Nephron (organoid): ENCODE results near the gene SPEG.

ENCODE experiments used
- H3K27ac Mint-ChIP-seq, 3 experiments: 2 replicates each; pipeline ENCODE4 v1.8.0; 2020; ENCODE audit warnings: mixed read lengths in 3 of 3, mild to moderate bottlenecking in 2 of 3, moderate library complexity in 1 of 3
- H3K27me3 Mint-ChIP-seq: 2 replicates; pipeline ENCODE4 v1.8.0; 2021; ENCODE audit warnings: low read depth, mild to moderate bottlenecking, moderate library complexity, mixed read lengths
- H3K36me3 Mint-ChIP-seq: 2 replicates; pipeline ENCODE4 v1.8.0; 2020; ENCODE audit warnings: low read depth, mixed read lengths
- H3K4me1 Mint-ChIP-seq: 2 replicates; pipeline ENCODE4 v1.8.0; 2020; ENCODE audit warnings: mixed read lengths
- H3K4me3 Mint-ChIP-seq, 3 experiments: 2 replicates each; pipeline ENCODE4 v1.8.0; 2020; ENCODE audit warnings: mild to moderate bottlenecking in 3 of 3, mixed read lengths in 3 of 3, moderate library complexity in 2 of 3
- H3K9me3 Mint-ChIP-seq: 2 replicates; pipeline ENCODE4 v1.8.0; 2020; ENCODE audit warnings: mixed read lengths
- CTCF ChIP-seq, 3 experiments: fragments of 200-600 bp; sonication (generic); IDR thresholded peaks; one replicate each; pipeline ENCODE4 v1.5.0; 2021; ENCODE audit warnings: antibody characterized with exemption in 3 of 3; ENCODE audit not compliant: unreplicated experiment in 3 of 3

SPEG gene

GRCh38 chr2:219506153-219506801 lies 71.6 kb downstream of the SPEG start:
- Mint-ChIP-seq H3K36me3 (peaks cover 11% of the 10 kb centered on the region), H3K4me1 (peaks cover 38% of the 10 kb centered on the region), H3K27me3 (peaks cover 27% of the 10 kb centered on the region), H3K4me3 (no peak overlapping the region), H3K9me3 (no peaks in the 10 kb centered on the region), H3K27ac (peak overlapping the region in 1 of 3 experiments; percentile 86)
- no peak for TF ChIP-seq CTCF (IDR thresholded peaks at IDR 0.05; ENCODE audit: unreplicated experiment in 3 of 3)

- Mint-ChIP-seq H3K36me3 (peaks cover 11% of the 10 kb centered on the region), H3K4me1 (peaks cover 33% of the 10 kb centered on the region), H3K9me3 (no peaks in the 10 kb centered on the region), H3K27me3 (peaks cover 33% of the 10 kb centered on the region), H3K27ac (peak overlapping the region in 1 of 3 experiments; percentile 86), H3K4me3 (no peak overlapping the region)
- no peak for TF ChIP-seq CTCF (IDR thresholded peaks at IDR 0.05; ENCODE audit: unreplicated experiment in 3 of 3)
Measured at GRCh38 chr2:219506802-219507526, 72.3 kb downstream of the SPEG start.

- H3K36me3 Mint-ChIP-seq, result peaks cover 8% of the 10 kb centered on the region
- no peaks in the 10 kb centered on the region for H3K9me3 Mint-ChIP-seq
- peak overlapping the region in 1 of 3 experiments; percentile 51 for H3K27ac Mint-ChIP-seq
- H3K4me1 Mint-ChIP-seq, result peaks cover 31% of the 10 kb centered on the region
- no peak for TF ChIP-seq CTCF (IDR thresholded peaks at IDR 0.05; ENCODE audit: unreplicated experiment in 3 of 3)
- H3K4me3 Mint-ChIP-seq, result peak overlapping the region in 1 of 3 experiments; percentile 9
- peaks cover 41% of the 10 kb centered on the region for H3K27me3 Mint-ChIP-seq
Measured at GRCh38 chr2:219507581-219508443, 73.2 kb downstream of the SPEG start.

- peaks cover 36% of the 10 kb centered on the region for H3K4me1 Mint-ChIP-seq
- H3K36me3 Mint-ChIP-seq, result peaks cover 8% of the 10 kb centered on the region
- H3K9me3 Mint-ChIP-seq, result no peaks in the 10 kb centered on the region
- H3K27ac Mint-ChIP-seq, result no peak overlapping the region
- TF ChIP-seq CTCF (IDR thresholded peaks at IDR 0.05; ENCODE audit: unreplicated experiment in 3 of 3), result no peak
- peaks cover 47% of the 10 kb centered on the region for H3K27me3 Mint-ChIP-seq
- no peak overlapping the region for H3K4me3 Mint-ChIP-seq
Measured at GRCh38 chr2:219508444-219508734, 73.7 kb downstream of the SPEG start.

GRCh38 chr2:219508971-219509779 lies 74.5 kb downstream of the SPEG start:
- peaks cover 44% of the 10 kb centered on the region for H3K4me1 Mint-ChIP-seq
- peaks cover 55% of the 10 kb centered on the region for H3K27me3 Mint-ChIP-seq
- H3K4me3 Mint-ChIP-seq, result peak overlapping the region; percentile 72 to 76 (median 74)
- peaks cover 8% of the 10 kb centered on the region for H3K36me3 Mint-ChIP-seq
- peak overlapping the region; percentile 85 to 94 (median 89) for H3K27ac Mint-ChIP-seq
- H3K9me3 Mint-ChIP-seq, result no peaks in the 10 kb centered on the region
- no peak for TF ChIP-seq CTCF (IDR thresholded peaks at IDR 0.05; ENCODE audit: unreplicated experiment in 3 of 3)
